Measurements from ENCODE around the gene SF3B4. TPM values are rescaled to one million over a fixed set of nuclear protein-coding genes. Genes with fewer than 3 reads are reported as not detected.
A peak's percentile ranks its signal among the peaks of the same experiment; 100 is the strongest.

SF3B4 gene
- total RNA-seq, 1 donor from 2014 or later: 68.1 TPM

DNA sequence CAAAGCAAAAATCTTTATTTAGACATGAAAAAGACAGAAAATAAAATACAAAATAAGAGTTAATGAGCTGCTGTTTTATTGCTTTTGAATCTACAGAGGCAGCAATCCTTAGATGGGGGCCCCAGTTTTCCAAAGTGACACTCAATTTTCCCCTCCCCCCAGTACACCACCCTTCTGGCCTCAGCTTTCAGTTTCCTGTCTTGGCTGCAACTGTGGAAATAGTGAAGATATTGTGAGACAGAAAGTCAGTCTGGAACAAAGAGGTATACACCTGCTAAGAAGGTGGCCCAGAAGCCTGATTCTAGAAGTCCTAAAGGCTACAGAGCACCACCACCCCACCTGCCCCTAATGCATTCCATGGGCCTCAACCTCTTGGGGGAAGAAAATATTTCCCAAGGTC is 10.2 kb upstream of the SF3B4 start:
- H3K27ac Mint-ChIP-seq (ENCODE audit: unreplicated experiment): peak overlapping the region; percentile 71
- peak overlapping the region; percentile 86 for H3K4me3 Mint-ChIP-seq (ENCODE audit: unreplicated experiment)
- peaks cover 47% of the 10 kb centered on the region for H3K4me1 Mint-ChIP-seq (ENCODE audit: unreplicated experiment)
- no peaks in the 10 kb centered on the region for H3K9me3 Mint-ChIP-seq (ENCODE audit: unreplicated experiment)
- no peak for DNase-seq (ENCODE audit: extremely low spot score, unreplicated experiment)
- no peaks in the 10 kb centered on the region for H3K27me3 Mint-ChIP-seq (ENCODE audit: unreplicated experiment)
- TF ChIP-seq, protein P1, sequence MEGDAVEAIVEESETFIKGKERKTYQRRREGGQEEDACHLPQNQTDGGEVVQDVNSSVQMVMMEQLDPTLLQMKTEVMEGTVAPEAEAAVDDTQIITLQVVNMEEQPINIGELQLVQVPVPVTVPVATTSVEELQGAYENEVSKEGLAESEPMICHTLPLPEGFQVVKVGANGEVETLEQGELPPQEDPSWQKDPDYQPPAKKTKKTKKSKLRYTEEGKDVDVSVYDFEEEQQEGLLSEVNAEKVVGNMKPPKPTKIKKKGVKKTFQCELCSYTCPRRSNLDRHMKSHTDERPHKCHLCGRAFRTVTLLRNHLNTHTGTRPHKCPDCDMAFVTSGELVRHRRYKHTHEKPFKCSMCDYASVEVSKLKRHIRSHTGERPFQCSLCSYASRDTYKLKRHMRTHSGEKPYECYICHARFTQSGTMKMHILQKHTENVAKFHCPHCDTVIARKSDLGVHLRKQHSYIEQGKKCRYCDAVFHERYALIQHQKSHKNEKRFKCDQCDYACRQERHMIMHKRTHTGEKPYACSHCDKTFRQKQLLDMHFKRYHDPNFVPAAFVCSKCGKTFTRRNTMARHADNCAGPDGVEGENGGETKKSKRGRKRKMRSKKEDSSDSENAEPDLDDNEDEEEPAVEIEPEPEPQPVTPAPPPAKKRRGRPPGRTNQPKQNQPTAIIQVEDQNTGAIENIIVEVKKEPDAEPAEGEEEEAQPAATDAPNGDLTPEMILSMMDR (IDR thresholded peaks at IDR 0.05): no peak
- H3K36me3 Mint-ChIP-seq (ENCODE audit: unreplicated experiment): peaks cover 4% of the 10 kb centered on the region

GRCh38 chr1:149936992-149937705 is 9.5 kb upstream of the SF3B4 start:
- H3K4me3 Mint-ChIP-seq (ENCODE audit: unreplicated experiment): peak overlapping the region; percentile 86
- TF ChIP-seq, protein P1 (IDR thresholded peaks at IDR 0.05): no peak
- DNase-seq (ENCODE audit: extremely low spot score, unreplicated experiment): no peak
- no peaks in the 10 kb centered on the region for H3K27me3 Mint-ChIP-seq (ENCODE audit: unreplicated experiment)
- H3K36me3 Mint-ChIP-seq (ENCODE audit: unreplicated experiment): peaks cover 4% of the 10 kb centered on the region
- peak overlapping the region; percentile 71 for H3K27ac Mint-ChIP-seq (ENCODE audit: unreplicated experiment)
- H3K4me1 Mint-ChIP-seq (ENCODE audit: unreplicated experiment): peaks cover 47% of the 10 kb centered on the region
- no peaks in the 10 kb centered on the region for H3K9me3 Mint-ChIP-seq (ENCODE audit: unreplicated experiment)

DNA sequence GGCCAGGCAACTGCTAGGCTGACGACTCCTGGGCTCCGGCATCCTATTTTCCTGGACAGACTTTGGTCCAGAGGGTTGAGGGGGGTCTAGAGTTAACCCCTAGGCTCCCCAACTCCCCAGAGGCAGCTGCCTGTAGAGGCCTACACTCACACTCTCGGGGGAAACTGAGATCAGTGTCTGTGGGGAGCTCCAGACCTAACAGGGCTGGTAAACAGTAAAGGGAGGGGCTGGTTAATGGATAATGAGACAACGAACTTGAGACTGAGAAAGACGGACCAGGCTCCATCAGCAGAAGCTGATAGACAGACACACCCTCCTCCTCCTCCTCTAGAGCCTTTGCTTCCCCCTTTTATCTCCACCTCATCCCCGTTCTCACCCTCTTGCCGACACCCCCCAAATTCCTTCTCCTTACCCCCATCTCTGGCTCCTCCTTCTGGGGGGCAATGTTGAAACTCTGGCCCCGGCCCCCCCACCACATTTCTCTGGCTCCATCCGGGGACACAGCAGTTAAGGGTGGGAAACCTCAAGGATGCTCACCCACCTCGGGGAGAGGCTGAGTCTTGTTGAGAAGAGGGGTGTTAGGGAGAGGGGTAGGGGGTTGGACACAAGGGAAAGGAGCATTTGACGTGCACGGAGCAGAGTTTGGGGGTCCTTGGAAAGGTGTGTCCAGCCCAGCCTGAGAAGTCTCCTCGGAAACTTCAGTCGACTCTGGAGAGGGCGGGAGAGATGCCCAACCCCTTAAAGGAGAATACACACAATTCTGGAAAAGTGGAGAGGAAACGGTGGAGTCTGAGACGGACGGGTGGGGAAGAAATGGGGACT is 8.8 kb upstream of the SF3B4 start, which contains the start of gene MTMR11:
TSS of gene MTMR11 (minus strand) at position 710 of the 822 bp plus-strand sequence. CDS start at position 478, 232 bp downstream.
- peak within 1 kb of the TSS; percentile 86 for H3K4me3 Mint-ChIP-seq (ENCODE audit: unreplicated experiment)
- H3K9me3 Mint-ChIP-seq (ENCODE audit: unreplicated experiment): no peaks in the 10 kb centered on the region
- peak within 1 kb of the TSS; percentile 71 for H3K27ac Mint-ChIP-seq (ENCODE audit: unreplicated experiment)
- no peaks in the 10 kb centered on the region for H3K27me3 Mint-ChIP-seq (ENCODE audit: unreplicated experiment)
- H3K36me3 Mint-ChIP-seq (ENCODE audit: unreplicated experiment): peaks cover 12% of the 10 kb centered on the region
- peaks cover 51% of the 10 kb centered on the region for H3K4me1 Mint-ChIP-seq (ENCODE audit: unreplicated experiment)
- TF ChIP-seq, protein P1 (IDR thresholded peaks at IDR 0.05): no peak
- DNase-seq (ENCODE audit: extremely low spot score, unreplicated experiment): no peak

GRCh38 chr1:149934356-149934755 is 6.8 kb upstream of the SF3B4 start:
- H3K27ac Mint-ChIP-seq (ENCODE audit: unreplicated experiment): no peak overlapping the region
- no peak for DNase-seq (ENCODE audit: extremely low spot score, unreplicated experiment)
- H3K36me3 Mint-ChIP-seq (ENCODE audit: unreplicated experiment): peaks cover 17% of the 10 kb centered on the region
- peaks cover 44% of the 10 kb centered on the region for H3K4me1 Mint-ChIP-seq (ENCODE audit: unreplicated experiment)
- H3K9me3 Mint-ChIP-seq (ENCODE audit: unreplicated experiment): no peaks in the 10 kb centered on the region
- no peak overlapping the region for H3K4me3 Mint-ChIP-seq (ENCODE audit: unreplicated experiment)
- TF ChIP-seq, protein P1 (IDR thresholded peaks at IDR 0.05): no peak
- H3K27me3 Mint-ChIP-seq (ENCODE audit: unreplicated experiment): no peaks in the 10 kb centered on the region

GRCh38 chr1:149933208-149933607 is 5.6 kb upstream of the SF3B4 start:
- Mint-ChIP-seq H3K36me3 (ENCODE audit: unreplicated experiment) (peaks cover 17% of the 10 kb centered on the region), H3K27ac (ENCODE audit: unreplicated experiment) (no peak overlapping the region), H3K27me3 (ENCODE audit: unreplicated experiment) (no peaks in the 10 kb centered on the region), H3K4me3 (ENCODE audit: unreplicated experiment) (no peak overlapping the region), H3K9me3 (ENCODE audit: unreplicated experiment) (no peaks in the 10 kb centered on the region), H3K4me1 (ENCODE audit: unreplicated experiment) (peaks cover 41% of the 10 kb centered on the region)
- no peak for DNase-seq (ENCODE audit: extremely low spot score, unreplicated experiment)
- TF ChIP-seq, protein P1 (IDR thresholded peaks at IDR 0.05): no peak

Measured in osteocyte (in vitro differentiated cells).